Lower leg skin (tissue), 3 donors: ENCODE results near the gene ARHGEF16.

Experiments
- CTCF ChIP-seq, 3 donors: fragments of 450-650 bp; IDR thresholded peaks; one replicate each; pipeline ENCODE4 v1.5.1; 2016; ENCODE audit warnings: antibody characterized with exemption in 3 of 3, mild to moderate bottlenecking in 3 of 3, moderate library complexity in 2 of 3
- POLR2A ChIP-seq, 2 donors: fragments of 450-650 bp; IDR thresholded peaks; one replicate each; pipeline ENCODE4 v1.6.1; 2016 to 2017; ENCODE audit warnings: antibody characterized with exemption in 2 of 2, mild to moderate bottlenecking in 1 of 2, moderate library complexity in 1 of 2

- TF ChIP-seq POLR2A (IDR thresholded peaks at IDR 0.05) (no peak), CTCF (IDR thresholded peaks at IDR 0.05) (no peak)
These were observed 10.8 kb downstream of the ARHGEF16 start for GRCh38 chr1:3465091-3465934.
